A673 (cell line): ENCODE results near the gene TRPV4.

Source experiments
- EZH2 ChIP-seq: fragments of 200-600 bp; sonication (generic); IDR thresholded peaks from 2 replicates; pipeline ENCODE4 v1.6.1; 2017; ENCODE audit warnings: borderline replicate concordance, low read depth, mild to moderate bottlenecking, mixed read lengths, antibody characterized with exemption, low read length; ENCODE audit not compliant: poor library complexity, severe bottlenecking
- TF ChIP-seq, protein P1 (sequence below): fragments of 300-800, 200-600 bp; sonication (generic); conservative IDR thresholded peaks from 2 replicates; pipeline ENCODE4 v1.5.1; 2017; ENCODE audit warnings: low read depth, mild to moderate bottlenecking, antibody characterized with exemption, low read length, moderate library complexity, mixed read lengths

DNA sequence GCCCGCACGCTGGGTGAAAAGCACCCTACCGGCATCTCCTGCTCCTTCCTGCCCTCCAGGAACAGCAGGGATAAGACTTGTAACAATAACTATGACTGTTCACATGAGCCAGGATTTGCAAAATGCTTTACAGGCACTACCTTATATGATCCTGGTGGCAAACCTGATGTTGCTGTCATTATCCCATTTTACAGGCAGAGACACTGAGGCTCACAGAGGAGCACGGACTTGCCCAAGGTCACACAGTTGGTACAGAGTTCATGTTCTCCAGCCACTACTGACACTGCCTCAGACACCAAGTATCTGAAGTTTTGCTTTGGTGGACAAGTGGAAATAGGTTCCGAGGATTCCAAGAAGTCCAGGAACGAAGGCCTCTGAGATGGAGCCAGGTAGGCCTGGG is 24.5 kb upstream of the TRPV4 start:
- TF ChIP-seq, protein P1, sequence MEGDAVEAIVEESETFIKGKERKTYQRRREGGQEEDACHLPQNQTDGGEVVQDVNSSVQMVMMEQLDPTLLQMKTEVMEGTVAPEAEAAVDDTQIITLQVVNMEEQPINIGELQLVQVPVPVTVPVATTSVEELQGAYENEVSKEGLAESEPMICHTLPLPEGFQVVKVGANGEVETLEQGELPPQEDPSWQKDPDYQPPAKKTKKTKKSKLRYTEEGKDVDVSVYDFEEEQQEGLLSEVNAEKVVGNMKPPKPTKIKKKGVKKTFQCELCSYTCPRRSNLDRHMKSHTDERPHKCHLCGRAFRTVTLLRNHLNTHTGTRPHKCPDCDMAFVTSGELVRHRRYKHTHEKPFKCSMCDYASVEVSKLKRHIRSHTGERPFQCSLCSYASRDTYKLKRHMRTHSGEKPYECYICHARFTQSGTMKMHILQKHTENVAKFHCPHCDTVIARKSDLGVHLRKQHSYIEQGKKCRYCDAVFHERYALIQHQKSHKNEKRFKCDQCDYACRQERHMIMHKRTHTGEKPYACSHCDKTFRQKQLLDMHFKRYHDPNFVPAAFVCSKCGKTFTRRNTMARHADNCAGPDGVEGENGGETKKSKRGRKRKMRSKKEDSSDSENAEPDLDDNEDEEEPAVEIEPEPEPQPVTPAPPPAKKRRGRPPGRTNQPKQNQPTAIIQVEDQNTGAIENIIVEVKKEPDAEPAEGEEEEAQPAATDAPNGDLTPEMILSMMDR = no peak
- no peak for TF ChIP-seq EZH2
